GM12891 (cell line): ENCODE measurements around the gene GFI1.

Experiments used
- POLR2AphosphoS5 ChIP-seq: IDR thresholded peaks from 2 replicates; pipeline ENCODE4 v1.6.1; 2011; ENCODE audit warnings: low read depth, low read length, control low read depth
- SPI1 ChIP-seq: IDR thresholded peaks from 2 replicates; pipeline ENCODE4 v1.6.1; 2011; ENCODE audit warnings: low read depth, low read length, control low read depth
- TAF1 ChIP-seq: IDR thresholded peaks from 2 replicates; pipeline ENCODE4 v1.6.1; 2011; ENCODE audit warnings: low read depth, low read length, control low read depth

DNA sequence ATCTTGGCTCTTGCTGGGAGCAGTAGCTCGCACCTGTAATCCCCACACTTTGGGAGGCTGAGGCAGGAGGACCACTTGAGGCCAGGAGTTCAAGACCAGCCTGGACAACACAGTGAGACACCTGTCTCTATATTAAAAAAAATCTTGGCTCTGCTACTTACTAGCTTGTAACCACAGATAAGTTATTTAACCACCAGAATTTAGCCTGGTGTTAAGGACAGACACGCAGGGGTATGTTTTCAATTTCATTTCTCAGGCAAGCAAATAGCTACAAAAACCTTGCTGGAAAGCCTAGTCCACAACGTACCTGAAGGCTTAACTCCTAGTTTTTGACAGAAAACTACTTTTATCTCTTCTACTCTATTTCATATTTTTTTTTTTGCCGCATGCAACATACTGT, 24.8 kb upstream of the GFI1 start:
- no peak for TF ChIP-seq POLR2AphosphoS5
- no peak for TF ChIP-seq TAF1
- TF ChIP-seq SPI1, result no peak
